Psoas muscle (tissue), 8 donors: Measurements from ENCODE around the gene CACNB2. TPM values are rescaled to one million over a fixed set of nuclear protein-coding genes. Genes with fewer than 3 reads are reported as not detected.

Source experiments
- ATAC-seq, 4 donors: fragments of 200-7000 bp; cut with Tn5 transposase; one replicate each; pipeline ENCODE4 v1.9.1; 2020; ENCODE audit warnings: moderate library complexity in 3 of 4, mild to moderate bottlenecking in 2 of 4
- DNase-seq, 2 donors: peaks; one replicate each; pipeline ENCODE4 v3.0.0-alpha.2; 2020
- H3K27ac ChIP-seq: fragments of 200-600 bp; one replicate; pipeline ENCODE4 v1.8.0; 2022
- H3K27me3 ChIP-seq, 3 donors: fragments of 200-600 bp in 1 of 3; one replicate each; pipeline versions ENCODE4 v1.6.1 to v1.8.0; 2013 to 2022; ENCODE audit warnings: low read length in 2 of 3, mild to moderate bottlenecking in 2 of 3, moderate library complexity in 1 of 3; ENCODE audit not compliant: insufficient read depth in 3 of 3
- H3K36me3 ChIP-seq, 2 donors: fragments of 200-600 bp in 1 of 2; one replicate each; pipeline versions ENCODE4 v1.6.1 to v1.8.0; 2013 to 2022; ENCODE audit warnings: low read depth in 1 of 2, mild to moderate bottlenecking in 1 of 2, moderate library complexity in 1 of 2; ENCODE audit not compliant: insufficient read depth in 1 of 2
- H3K4me1 ChIP-seq: fragments of 200-600 bp; one replicate; pipeline ENCODE4 v1.8.0; 2022
- H3K4me3 ChIP-seq: fragments of 200-600 bp; one replicate; pipeline ENCODE4 v1.8.0; 2022; ENCODE audit warnings: mild to moderate bottlenecking
- H3K9me3 ChIP-seq: fragments of 200-600 bp; one replicate; pipeline ENCODE4 v1.8.0; 2022
- CTCF ChIP-seq: fragments of 200-600 bp; IDR thresholded peaks from one replicate; pipeline ENCODE4 v1.8.0; 2022; ENCODE audit warnings: antibody characterized with exemption
- WGBS, 3 donors: extraction: QIAGEN DNeasy Blood & Tissue Kit; methylation state at CpG; one replicate each; pipeline versions ENCODE4 v1.1.6 to v1.1.7; 2013; 5-methylcytosine and 5-hydroxymethylcytosine counted together
- intact Hi-C, 2 donors: fragments of 100-400 bp; cut with DNase I; formaldehyde crosslinking; loops; one replicate each; pipeline versions ENCODE4 v1.11.0 to v1.14.2; 2022
- polyA plus RNA-seq, 3 donors: library from polyadenylated mRNA; stranded (reverse); fragments of 200-250 nt; gene quantifications; one replicate each; pipeline ENCODE4 v1.2.3, GENCODE V29; 2013
- total RNA-seq, 4 donors: library from RNA; stranded (reverse); fragmentation: NEBNext Ultra II Directional in 2 of 4; extraction: Animal tissue kit (Norgen Biotek cat#: 25700) in 2 of 4; gene quantifications; one replicate each; pipeline versions ENCODE4 v1.2.1 to v1.2.4, GENCODE V29; 2021 to 2023
- donor health status: healthy with polysubstance abuse.
- donor health status: DM: no; HTN: no; CAD: no; lungs with moderate emphysema.
- donor health status: Bipolar disorder and iron deficiency.
- donor health status: healthy.
- donor health status: DM: yes; HTN: yes; CAD: no.
- donor health status: DM: no; HTN: no; CAD: no.
- donor health status: DM: no; HTN: no; CAD: no.
- donor health status: DM: yes; HTN: yes; CAD: no.

The CACNB2 gene
- total and polyA plus RNA-seq, 7 donors, result 0.20 to 0.71 (median 0.43) TPM

GRCh38 chr10:18197706-18198105 is 57.5 kb downstream of the CACNB2 start:
- Histone ChIP-seq H3K4me3 (no peak overlapping the region), H3K4me1 (no peaks in the 10 kb centered on the region), H3K27me3 (peaks cover 0 to 2% (median 0%) of the 10 kb centered on the region in 3 donors), H3K9me3 (no peaks in the 10 kb centered on the region), H3K36me3 (no peaks in the 10 kb centered on the region), H3K27ac (no peak overlapping the region)
- intact Hi-C loops, result no loop called here
- DNase-seq (no peak), ATAC-seq (no peak)
- WGBS, 3 donors, result 91 to 93% (median 92%) methylated on average over 2 of the region's 2 CpGs
- no peak for TF ChIP-seq CTCF

- intact Hi-C loops, result no loop called here
- Histone ChIP-seq H3K4me1 (no peaks in the 10 kb centered on the region), H3K27ac (no peak overlapping the region), H3K4me3 (no peak overlapping the region), H3K27me3 (peaks cover 0 to 2% (median 0%) of the 10 kb centered on the region in 3 donors), H3K9me3 (no peaks in the 10 kb centered on the region), H3K36me3 (no peaks in the 10 kb centered on the region)
- no peak for DNase-seq
- ATAC-seq, result no peak
- no peak for TF ChIP-seq CTCF
Measured at GRCh38 chr10:18201877-18202276, 61.7 kb downstream of the CACNB2 start.

- Histone ChIP-seq H3K36me3 (no peaks in the 10 kb centered on the region), H3K9me3 (no peaks in the 10 kb centered on the region), H3K4me1 (no peaks in the 10 kb centered on the region), H3K27me3 (no peaks in the 10 kb centered on the region), H3K4me3 (no peak overlapping the region), H3K27ac (no peak overlapping the region)
- TF ChIP-seq CTCF, result no peak
- intact Hi-C loops, result no loop called here
- no peak for DNase-seq
- ATAC-seq, result no peak
- 67 to 74% (median 68%) methylated on average over 6 of the region's 6 CpGs for WGBS, 3 donors
Measured at GRCh38 chr10:18202680-18203460, 62.6 kb downstream of the CACNB2 start.

GRCh38 chr10:18203471-18203870 is 63.2 kb downstream of the CACNB2 start:
- TF ChIP-seq CTCF, result no peak
- no peaks in the 10 kb centered on the region for H3K27me3 ChIP-seq
- no peak overlapping the region for H3K27ac ChIP-seq
- intact Hi-C loops, result no loop called here
- H3K4me3 ChIP-seq, result no peak overlapping the region
- no peaks in the 10 kb centered on the region for H3K9me3 ChIP-seq
- DNase-seq (no peak), ATAC-seq (no peak)
- H3K36me3 ChIP-seq, result no peaks in the 10 kb centered on the region
- H3K4me1 ChIP-seq, result no peaks in the 10 kb centered on the region
- WGBS, 3 donors, result 82 to 90% (median 84%) methylated on average over 6 of the region's 6 CpGs
